Ecto neural progenitor cell (in vitro differentiated cells): ENCODE data around the gene NCKAP1.

ENCODE experiments used
- DNase-seq: peaks from one replicate; pipeline ENCODE4 v3.0.0-alpha.2; 2018; ENCODE audit warnings: low spot score

Gene NCKAP1

DNA sequence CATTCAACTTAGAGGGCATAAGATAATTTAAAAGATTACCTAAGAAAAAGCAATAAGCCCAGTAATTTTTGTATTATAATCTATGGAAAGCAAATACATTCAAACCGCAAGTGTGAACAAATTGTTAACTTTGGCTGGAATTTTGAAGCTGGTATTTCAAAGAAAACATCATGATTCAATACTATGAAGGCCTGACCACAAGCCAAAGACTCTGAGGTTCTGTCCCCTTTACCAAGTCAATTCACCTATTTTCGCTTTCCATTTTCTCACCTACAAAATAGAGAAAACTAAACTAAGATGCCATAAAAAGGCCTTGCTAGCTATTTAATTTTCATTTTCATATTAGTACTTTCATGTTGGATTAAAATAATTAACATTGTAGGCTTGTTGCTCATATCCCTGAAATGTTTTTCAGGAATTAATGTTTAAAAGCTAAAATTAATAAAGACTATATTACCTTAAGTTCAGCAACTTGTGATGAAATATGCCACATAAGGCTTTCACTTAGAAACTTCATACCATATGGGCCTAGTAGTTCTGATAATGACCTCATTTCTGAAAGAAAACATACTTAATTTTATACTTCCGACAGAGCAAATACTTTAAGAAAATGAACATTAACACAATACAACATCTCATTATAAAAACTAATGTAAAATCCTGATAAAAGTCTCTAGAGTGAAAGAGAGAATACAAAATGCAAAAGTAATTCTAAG lies 86.2 kb downstream of the NCKAP1 start:
- DNase-seq: no peak

DNA sequence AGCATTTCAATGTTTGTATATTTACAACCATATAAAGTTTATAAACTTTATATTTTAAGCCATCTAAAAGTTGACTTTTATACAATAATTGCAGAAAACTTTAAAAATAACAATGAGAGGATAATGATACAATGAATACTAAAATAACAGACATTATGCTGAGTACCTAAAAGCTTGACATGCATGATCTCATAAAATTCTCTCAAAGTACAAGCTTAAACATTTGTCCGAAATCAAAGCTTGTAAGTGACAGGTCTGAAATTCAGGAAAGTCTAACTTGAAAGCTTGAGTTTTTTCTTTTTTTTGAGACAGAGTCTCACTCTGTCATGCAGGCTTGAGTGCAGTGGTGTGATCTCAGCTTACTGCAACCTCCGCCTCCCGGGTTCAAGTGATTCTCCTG lies 87.7 kb downstream of the NCKAP1 start:
- no peak for DNase-seq

DNA sequence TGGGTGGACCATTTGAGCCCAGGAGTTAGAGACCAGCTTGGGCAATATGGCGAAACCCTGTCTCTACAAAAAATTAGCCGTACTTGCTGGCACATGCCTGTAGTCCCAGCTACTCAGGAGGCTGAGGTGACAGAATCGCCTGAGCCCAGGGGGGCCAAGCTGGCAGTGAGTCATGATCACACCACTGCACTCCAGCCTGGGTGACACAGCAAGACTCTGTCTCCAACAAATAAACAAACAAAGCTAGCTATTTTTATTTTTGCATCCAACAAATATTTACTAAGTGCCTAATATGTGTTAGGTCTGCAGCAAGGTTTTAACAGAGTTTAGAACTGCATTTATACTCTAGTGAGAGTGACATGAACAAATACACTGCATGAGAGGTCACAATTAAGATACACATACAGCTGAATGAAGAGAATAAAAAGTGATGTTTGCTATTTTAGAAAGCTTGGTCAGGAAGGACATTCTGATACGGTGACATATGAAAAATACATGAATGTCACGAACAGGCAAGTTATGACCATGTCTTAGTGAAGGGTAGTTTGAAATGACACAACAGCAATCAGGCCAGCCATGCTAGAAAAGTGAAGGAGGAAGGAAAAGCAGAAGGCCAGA lies 88.6 kb downstream of the NCKAP1 start:
- no peak for DNase-seq

DNA sequence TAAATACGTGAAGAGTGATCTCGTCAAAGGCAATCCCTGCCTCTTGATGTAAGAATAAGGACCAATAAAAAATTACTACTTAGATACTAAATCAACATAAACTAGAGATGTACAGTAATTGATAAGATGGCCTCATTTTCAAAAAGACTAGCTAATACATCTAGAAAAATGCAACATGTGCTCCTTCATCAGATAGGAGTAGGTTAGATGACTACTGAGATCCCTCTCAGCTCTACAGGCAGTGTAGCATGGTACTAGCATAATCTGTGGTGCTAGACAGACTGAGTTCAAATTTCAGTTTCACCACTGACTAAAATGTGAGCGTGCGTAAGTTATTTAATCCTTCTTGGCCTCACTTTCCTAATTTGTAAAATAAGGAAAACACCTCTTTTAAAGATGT lies 89.2 kb downstream of the NCKAP1 start:
- no peak for DNase-seq

DNA sequence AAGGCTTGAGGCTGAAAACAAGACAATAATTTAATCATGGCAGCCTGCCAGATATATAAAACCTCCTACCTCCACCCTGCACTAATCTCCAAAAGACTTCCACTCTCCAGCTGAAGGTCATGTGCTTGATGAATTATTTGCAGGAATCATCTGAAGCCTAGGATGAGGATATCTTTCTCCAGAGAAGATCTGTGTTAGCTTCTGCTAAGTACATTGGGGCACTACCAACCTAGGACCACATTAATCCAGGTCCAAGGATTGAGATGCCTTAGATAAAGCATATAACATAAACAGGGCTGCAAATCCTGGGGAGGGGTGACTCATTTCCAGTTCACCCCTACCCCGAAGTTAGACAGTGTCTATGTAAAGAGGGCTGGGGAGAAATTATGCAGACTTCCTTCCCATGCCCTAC lies 91.3 kb downstream of the NCKAP1 start:
- DNase-seq: no peak

DNA sequence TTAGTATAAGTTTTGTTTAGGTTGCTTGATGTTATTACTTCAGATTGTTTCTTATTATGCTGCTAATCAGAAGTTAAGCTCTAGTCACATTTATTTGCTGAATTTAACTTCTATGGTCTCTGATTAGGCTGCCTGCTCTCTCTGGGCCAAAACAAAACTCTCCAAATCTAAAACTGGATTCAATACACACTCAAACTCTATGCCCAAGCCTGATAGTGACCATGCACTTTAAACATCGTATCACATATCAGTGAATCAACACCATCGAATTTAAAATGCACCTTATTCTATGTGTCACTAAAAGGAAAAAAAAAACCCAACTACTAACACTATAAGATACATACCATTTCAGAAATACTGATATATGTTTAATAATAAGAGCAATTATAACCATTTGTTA lies 94.9 kb downstream of the NCKAP1 start:
- no peak for DNase-seq

DNA sequence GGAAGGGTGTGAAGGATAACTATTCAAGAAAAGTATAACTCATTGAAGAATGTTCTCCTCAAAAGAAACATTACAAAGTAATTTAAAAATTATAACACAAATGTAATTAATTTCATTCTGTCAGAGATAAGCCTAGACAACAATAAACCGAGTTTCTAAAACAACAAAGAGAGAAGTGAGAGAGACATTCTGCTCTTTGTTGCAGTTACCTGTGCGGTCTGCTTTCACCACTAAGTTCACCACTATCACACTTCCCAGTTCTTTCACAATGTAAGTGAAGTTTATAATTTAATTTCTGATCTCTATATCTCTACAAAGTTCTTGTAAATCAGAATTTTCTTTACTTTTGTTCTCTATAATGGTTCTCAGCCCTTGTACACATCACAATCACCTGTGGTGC lies 95.5 kb downstream of the NCKAP1 start:
- DNase-seq: no peak

DNA sequence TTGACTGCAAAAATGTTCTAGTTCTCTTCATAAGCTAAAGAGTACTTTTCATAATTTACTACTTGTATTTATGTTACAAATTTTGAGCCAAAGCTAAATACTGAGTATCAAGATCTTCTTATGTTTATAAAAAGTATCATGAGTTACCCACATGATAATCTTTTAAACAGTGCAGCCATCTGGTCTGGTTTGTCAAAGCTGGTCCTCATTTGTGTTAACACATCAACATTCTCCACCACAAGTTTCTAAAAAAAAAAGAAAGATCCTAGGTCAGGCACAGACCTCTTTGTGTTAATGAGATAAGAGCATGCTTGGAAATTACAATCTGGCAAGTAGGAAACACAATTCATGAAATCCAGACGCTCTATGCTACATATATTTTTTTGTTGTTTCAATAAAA lies 96.3 kb downstream of the NCKAP1 start:
- DNase-seq: no peak

DNA sequence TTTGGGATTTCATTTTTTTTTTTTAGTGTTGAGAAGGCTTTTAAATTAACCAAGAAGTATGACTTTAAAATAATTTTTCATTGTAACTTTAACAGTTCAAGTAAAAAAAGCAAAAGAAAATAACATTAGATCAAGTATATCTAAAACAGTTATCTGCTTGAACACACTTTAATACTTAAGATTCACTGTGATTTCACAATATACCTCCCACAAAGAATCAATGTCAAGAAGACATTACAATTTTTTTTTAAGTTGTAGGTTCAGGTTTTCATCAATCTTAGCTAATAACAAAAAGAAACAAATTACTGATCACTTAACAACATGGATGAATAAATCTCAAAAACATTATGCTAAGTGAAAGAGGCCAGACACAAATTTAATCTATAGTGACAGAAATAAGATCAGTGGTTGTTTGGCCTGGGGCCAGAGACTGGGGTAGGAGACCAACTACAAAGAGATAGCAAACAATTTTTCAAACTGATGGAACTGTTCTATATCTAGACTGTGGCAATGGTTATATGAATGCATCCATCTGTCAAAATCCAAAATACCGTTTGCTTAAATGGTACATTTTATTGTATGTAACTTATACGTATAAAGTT lies 97.0 kb downstream of the NCKAP1 start:
- DNase-seq: no peak

DNA sequence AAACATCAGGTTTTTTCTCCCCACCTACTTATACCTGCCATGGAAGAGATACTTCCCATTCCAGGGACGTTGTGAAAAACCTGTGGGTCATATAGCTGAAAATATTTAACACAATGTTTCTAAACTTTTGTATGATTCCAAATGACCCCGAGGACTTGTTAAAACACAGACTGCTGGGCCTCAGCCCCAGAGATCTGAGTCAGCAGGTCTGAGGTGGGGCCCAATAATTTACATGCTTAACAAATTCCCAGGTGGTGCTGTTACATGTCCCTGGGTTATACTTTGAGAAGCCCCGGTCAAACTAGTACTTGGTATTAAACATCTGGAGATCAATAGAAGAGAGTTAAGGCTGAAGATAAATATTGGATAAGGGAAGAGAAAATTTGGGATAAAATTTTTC lies 100.4 kb downstream of the NCKAP1 start:
- DNase-seq: no peak

DNA sequence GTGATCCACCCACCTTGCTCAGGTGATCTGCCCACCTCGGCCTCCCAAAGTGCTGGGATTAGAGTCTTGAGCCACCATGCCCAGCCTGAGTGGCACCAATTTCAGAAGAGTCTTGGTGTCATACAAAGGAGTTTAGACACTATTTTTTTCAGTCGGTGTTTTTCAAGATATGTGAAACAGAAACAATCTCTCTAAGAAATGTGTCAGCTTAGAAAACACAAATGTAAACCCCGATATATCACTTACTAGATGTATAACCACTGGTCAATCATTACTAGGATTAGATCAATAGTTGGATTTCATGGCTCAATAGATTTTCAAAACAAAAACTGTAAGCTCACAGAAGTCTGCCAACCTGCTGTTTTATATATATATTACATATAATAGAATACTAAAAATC lies 104.6 kb downstream of the NCKAP1 start:
- DNase-seq: no peak

DNA sequence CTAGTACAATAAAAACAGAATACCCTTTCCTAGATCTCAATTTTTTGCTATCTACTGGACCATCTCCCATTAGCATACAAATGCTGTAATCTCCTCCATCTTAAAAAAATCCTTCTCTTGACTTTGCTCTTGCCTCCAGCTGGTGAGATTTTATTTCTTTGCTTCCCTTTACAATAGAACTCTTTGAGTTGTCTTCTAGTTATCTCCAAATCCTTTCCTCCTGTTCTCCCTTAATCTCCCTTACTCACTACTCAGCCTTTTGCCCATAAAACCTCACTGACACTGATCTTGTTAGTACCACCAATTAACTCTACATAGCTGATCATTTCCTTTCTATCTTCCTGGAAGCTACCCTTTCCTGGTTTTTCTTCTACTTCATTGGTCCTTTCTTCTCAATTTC lies 108.3 kb downstream of the NCKAP1 start:
- DNase-seq: no peak

DNA sequence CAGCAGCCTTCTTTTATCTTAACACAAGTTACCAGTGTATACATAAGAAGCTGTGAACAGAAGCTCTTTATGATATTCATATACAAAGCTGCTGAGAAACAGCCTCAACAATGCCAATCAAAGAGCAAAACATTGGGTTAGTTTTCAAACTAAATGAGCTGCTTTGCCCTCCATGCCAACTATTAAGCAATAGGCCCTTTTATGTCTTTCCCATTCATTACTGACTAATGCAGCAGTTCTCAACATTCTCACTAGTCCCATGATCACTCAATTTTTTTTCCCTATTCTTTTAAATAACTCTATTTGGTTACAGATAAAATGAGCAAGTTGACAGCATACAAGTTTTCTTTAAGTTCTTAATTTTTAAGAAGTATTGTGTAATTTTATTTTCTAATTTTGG lies 114.0 kb downstream of the NCKAP1 start:
- DNase-seq: no peak

DNA sequence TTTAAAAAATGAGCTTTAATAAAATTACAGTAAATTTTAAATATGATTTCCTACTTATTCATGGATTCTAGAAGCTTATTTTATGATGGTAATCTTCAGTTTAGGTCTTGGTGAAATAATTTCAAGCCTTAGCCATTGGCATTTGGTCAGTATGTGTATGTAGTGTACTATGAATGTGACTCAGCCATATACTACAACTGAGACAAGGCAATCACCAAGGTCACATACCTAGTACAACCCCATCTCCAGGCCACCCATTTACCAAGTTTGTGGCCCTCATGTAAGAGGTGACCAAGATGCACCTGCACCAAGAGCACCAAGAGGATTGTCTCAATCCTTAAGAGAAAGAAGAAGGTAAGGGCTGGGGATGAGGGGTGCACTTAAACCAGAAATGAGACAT lies 117.0 kb downstream of the NCKAP1 start:
- DNase-seq: no peak

DNA sequence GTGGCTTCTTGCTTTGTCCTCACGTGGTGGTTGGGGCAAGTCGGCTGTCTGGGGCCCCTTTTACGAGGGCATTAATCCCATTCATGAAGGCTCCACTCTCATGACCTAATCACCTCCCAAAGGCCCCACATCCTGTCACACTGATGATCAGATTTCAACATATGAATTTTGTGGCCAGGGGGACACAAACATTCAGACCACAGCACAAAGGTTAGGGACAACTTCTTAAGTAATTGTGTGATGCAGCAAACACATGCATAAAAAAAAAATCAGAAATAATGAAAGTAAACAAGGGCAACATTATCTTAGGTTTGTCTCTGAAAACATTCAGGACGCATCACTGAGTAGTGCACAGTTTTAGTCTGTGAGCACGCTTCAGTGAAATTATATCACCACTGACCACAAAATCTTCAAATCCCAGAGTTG lies 117.6 kb downstream of the NCKAP1 start:
- DNase-seq: no peak

DNA sequence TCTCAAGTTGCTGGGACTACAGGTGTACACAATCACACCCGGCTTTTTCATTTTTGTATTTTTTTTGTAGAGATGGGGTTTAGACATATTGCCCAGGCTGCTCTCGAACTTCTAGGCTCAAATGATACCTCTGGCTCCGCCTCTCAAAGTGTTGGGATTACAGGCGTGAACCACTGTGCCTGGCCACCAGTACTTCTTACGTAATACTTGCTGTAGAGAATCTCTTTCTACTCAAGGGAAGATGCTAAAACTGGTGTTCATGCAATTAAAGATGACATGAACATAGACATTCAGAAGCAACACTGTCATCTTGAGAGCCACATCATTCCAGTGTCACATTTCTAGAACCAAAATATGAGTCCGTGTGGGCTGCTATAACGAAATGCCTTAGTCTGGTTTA lies 118.2 kb downstream of the NCKAP1 start:
- no peak for DNase-seq

DNA sequence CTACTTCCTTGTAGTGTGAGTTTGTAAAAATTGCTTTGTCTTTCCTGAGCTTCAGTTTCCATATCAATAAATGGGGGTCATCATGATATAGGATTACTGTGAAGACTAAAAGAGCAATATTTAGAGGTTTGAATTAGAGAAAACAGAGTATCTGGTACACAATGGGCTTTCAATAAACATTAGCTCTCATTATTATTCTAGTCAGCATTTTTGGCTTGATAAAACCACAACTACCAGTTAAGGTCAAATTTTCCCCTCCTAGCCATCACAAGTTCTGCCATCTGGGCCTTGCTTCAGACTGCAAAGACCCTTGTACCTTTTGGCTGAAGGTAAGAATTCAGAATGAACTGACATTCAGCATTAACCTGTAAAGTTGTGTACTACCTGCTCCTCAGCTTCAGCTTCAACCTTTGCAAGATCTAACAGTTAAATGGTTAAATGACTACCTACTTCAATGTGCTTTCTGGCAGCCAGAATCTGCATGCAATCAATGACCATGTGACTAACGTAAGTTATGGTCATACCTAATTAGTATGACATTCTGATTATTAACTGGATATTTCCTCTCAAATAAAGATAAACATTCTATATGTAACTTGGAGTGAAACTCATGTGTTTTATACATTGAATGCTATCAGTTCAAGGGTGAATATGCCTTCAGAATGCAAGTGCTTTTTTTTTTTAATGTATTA lies 119.2 kb downstream of the NCKAP1 start:
- DNase-seq: no peak

DNA sequence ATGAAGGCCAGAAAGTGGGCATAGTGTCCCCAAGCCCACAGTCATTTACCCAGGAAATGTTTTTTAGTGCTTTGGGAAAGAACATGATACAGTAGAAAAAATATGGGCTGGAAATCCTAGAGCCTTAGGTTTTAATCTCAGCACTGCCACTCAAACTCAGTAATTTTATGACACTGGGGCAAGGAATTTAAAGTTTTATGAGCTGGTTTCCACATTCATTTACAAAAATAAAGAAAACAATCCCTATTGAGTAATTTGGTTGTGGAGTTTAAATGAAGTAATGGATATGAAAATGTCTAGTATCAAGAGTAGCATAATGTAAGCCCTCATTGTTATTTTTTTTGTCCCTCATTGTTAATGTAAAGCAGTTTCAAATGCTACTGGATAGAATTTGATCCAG lies 120.3 kb downstream of the NCKAP1 start:
- no peak for DNase-seq

DNA sequence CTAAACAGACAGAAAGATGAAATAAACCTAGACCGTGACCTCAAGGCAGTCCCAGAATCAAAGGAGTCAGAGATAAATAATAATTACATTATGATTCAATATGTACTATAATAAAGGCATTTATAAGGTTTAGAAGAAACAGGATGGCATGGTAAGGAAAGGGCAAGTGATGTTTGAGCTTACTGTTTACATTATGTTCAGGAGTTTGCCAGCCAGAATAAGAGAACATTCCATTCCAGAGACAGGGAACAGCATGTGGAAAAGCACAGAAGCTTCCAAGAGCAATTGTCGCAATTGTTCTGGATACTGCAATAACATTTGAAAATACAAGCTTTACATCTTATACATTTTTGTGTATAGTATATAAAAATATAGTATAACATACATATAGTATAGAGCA lies 121.8 kb downstream of the NCKAP1 start:
- DNase-seq: no peak

DNA sequence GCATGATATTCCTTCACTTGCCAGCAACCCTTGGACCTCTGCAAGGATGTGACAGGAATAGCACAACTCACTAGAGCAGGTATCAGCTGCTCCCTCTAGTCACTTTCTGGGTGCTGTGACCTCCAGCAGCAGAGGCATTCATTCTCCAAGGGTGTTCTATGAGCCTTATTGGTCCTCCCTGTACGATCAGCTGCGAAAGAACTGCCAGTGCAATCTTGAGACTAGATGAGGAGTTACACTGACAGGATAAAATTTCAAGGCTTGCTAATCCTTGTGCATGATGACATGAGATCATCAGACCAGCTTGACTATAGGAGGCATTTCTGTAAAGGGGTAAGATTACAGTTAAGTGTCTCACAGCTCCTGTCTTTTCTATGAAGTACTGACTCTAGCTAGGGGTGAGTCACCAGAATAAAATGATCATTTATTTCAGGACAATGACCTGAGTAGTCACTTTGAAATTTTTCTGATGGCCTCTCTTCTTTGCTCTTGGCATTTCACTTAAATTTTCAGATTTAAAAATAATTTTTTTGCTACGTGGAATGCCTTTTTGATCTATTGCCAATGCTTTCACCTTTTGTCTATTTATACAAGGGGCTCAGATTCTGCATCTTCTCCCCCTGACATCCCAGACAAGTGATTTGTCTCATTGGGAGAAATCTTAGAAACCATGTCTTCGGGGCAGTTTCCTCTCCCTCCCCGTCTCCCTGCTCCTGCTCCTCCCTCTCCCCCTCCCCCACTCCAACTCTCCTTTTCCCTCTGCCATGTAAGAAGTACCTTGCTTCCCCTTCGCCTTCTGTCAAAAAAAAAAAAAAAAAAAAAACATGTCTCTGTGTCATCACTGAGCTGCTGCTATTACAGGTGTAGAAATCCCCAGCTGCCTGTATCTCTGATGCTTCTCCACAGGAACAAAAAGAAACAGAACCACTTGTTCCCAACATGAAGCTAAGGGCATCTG lies 122.6 kb downstream of the NCKAP1 start:
- no peak for DNase-seq

DNA sequence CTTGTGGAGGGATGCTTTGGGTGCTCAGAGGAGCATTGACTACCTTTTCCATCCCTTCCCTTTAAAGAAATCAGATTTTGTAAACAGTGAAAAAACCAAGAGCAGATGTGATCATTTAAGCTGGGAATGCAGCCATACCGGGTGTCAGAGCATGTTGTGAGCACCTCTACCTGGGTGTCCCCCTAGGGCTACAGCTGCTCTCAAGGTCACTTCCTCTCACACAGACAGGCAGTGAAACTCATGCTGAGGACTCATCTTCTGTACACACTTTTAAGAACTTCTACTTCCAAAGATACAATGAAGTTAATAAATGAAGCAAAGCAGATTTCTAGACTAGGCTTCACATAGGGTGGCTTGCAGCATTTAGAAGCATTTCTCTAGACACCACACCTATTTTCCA lies 123.4 kb downstream of the NCKAP1 start:
- DNase-seq: no peak

DNA sequence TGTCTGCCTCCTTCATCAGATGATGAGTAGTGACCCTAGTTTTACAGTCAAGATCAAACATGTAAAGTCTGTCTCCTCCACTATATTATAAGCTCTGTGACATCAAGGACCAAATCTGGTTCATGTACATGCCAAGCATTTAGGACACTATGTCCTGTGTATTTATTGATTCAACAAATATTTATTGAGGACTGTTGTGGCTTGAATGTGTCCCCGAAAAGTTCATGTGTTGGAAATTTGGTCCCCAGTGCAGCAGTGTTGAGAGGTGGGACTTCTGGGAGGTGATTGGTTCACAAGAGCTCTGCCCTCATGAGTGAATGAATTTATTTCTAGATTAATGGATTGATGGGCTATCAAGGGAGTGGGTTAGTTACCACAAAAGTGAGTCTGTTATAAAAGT lies 125.2 kb downstream of the NCKAP1 start:
- no peak for DNase-seq
